LHCN-M2 (cell line): ENCODE data around the gene DICER1. TPM values are rescaled to one million over a fixed set of nuclear protein-coding genes. Genes with fewer than 3 reads are reported as not detected.
A peak's percentile ranks its signal among the peaks of the same experiment; 100 is the strongest.

ENCODE experiments used
- DNase-seq: peaks from one replicate; pipeline ENCODE4 v3.0.0-alpha.2; 2012; ENCODE audit warnings: low read depth
- total RNA-seq: library from RNA; depleted of rRNA; stranded (reverse); fragments of >200 nt; gene quantifications from 2 replicates; pipeline ENCODE4 v1.2.3, GENCODE V29; 2014

The DICER1 gene
- total RNA-seq, 1 experiment from 2014 or later = 38.8 TPM

- DNase-seq = no peak
Measured at GRCh38 chr14:95059126-95059525, 98.2 kb downstream of the DICER1 start.

DNA sequence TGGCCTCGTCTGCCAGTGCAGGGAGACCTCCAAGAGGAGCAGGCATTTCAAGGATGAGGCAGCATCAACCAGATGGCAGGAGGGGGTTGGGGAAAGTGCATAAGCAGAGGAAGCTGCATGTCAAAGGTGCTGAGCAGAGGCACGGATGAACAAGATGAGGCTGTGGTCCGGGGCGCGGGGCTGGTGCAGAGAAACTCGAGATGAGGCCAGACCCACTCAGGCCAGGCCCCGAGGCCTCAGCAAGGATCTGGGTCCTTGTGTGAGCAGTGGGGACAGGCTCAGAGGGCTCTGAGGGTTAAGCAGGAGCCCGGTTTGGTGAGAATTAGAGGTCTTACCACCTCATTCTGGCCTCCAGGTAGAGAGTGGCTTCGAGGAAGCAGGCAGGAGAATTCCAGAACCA is 98.8 kb downstream of the DICER1 start:
- DNase-seq = no peak

- no peak for DNase-seq
Measured at GRCh38 chr14:95057851-95058250, 99.5 kb downstream of the DICER1 start.

DNA sequence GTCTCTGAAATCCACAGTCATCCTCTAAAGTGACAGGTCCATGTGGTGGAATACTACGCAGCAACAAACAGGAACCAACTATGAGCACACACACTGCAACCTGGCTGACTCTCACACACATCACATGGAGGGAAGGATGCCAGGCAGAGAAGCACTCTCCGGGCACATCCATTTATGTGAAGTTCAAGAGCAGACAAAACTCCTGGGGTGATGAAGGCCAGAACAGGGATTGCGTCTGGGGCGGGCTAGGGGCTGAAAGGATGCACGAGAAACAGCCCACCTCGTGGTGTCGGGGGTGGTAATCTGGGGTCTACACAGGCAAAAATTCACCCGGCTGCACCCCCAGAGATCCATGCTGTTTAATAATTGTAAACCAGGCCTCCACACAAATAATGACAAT is 100.2 kb downstream of the DICER1 start:
- no peak for DNase-seq

GRCh38 chr14:95056476-95056875 is 100.9 kb downstream of the DICER1 start:
- DNase-seq = no peak

DNA sequence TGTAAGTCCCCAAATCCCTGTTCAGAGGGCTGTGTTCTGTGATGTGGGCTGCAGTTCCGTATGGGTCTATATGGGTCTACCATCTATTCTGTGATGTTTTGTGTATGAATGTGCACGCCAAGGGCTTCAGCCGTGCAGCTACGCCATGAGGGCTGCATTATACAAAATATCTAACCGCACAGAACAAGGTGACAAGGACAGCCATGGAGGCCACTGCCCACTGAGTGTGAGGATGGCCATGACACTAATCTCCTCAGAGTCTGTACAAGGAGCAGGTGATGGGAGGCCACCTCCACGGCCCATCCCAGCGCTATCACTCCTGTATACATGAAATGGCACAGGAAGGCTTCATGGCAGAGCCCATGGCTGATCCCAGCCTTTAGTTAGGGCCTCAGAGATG is 102.0 kb downstream of the DICER1 start:
- DNase-seq = no peak

DNA sequence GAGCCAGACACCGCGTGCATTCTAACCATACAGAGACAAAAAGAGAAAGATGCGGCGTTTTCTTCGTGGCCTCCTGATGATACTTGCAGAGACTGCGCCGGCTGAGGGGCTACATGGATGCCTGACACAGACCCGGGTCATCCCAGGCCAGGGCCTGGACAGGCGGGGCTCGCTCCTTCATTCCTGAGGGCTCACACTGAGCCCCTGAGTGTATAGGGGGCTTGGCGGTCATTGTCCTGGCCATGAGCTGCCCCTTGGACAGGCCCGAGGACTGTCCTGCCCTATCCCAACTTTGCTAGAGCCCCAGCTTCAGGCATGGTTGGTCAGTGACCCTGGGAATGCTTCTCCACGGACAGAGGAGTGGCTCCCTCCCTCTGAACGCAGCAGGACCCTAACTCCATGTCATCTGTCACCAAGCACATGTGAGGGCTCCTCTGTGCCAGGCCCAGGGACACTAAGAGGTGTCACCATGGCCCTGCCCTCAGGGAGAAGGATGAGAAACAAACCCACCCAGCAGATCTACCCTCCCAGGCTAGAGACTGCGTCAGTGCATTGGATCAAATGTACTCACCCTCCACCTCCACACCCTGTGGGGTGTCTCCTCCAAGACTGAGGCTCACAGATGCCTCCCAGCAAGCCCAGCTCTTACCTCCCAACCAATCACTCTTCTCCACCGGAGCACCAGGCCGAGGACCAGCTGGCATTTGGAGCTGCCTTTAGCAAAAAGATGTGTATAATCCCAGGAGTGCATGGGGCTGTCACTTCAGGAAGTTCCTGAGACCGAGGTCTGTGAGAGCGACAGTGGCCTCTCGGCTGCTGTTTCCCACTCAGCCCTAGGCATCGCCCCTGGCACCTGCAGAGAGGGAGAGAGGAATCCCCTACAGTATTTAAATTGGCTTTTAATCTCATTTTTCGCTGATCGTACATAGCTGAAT is 102.7 kb downstream of the DICER1 start:
- no peak for DNase-seq

DNA sequence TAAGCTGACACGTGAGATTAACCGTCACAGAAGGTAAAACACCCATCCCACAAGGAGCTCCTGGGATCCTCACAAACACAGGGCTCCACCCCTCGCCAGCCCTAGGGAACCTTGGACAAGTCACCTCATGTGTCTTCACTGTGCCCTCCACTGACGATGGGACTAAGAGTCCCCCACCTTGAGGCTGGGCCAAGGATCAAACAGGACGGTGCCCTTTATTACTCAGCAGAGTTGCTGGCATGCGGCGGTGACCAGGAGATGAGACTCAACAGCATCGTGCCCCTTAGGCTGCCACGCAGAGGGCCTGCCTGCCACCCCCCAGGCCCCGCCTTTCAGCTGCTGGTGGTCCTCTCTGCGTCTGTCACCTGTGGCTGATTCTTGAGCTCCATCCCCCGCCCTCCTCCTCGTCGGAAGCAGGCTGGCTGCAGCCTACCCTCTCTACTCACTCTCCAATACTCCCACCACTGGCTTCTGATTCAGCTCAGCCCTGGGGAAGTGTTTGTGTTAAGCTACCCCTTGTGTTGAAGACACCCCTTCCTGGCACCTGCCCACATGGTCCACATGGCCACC is 105.2 kb downstream of the DICER1 start:
- no peak for DNase-seq

DNA sequence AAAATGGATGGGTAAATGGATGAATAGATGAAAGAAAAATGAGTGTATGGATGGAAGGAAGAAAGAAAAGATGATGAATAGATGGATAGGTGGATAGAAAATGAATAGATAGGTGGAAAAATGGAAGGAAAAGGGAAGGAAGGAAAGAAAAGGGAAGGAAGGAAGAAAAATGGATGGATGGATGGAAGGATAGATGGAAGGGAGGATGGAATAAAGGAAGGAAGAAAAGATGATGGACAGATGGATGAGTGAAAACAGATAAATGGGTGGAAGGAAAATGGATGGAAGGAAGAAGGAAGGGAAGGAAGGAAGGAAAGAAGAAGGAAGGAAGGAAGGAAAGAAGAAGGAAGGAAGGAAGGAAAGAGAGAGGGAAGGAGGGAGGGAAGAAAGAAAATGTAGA is 107.4 kb downstream of the DICER1 start:
- no peak for DNase-seq

DNA sequence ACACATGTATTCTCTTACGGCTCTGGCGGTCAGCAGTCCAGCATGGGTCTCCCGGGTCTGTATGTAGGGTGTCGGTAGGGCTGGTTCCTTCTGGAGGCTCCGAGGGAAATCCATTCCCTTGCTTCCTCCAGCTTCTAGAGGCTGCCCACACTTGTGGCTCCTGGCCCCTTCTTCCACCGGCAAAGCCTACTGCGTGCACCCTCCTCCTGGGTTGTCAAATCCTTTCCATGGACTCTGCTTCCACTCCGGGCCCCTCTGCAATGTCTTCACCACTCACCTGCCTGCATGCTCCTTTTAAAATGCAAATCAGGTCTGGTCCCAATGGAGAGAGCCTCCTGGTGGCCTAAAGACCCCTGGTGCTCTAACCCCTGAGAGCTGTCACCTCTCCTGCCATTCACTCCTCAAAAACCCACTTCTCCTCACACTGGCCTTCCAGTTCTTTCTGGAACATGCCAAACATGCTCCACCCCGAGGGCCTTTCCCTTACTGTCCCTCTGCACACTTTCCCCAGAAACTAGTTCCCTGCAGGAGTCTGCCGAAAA is 108.5 kb downstream of the DICER1 start:
- DNase-seq = no peak

DNA sequence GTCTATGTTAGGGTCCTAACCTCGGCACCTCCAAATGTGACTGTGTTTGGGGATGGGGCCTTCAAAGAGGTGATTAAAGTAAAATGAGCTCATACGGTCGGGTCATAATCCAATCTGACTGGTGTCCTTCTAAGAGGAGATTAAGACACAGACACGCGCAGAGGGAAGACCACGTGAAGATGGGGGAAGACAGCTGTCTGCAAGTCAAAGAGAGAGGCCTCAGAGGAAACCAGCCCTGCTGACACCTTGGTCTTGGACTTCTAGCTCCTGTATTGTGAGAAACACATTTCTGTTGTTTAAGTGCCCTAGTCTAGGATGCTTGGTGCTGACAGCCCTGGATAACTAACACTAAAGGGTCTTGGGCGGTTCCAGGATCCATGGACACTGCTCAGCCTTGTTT is 109.6 kb downstream of the DICER1 start:
- no peak for DNase-seq

DNA sequence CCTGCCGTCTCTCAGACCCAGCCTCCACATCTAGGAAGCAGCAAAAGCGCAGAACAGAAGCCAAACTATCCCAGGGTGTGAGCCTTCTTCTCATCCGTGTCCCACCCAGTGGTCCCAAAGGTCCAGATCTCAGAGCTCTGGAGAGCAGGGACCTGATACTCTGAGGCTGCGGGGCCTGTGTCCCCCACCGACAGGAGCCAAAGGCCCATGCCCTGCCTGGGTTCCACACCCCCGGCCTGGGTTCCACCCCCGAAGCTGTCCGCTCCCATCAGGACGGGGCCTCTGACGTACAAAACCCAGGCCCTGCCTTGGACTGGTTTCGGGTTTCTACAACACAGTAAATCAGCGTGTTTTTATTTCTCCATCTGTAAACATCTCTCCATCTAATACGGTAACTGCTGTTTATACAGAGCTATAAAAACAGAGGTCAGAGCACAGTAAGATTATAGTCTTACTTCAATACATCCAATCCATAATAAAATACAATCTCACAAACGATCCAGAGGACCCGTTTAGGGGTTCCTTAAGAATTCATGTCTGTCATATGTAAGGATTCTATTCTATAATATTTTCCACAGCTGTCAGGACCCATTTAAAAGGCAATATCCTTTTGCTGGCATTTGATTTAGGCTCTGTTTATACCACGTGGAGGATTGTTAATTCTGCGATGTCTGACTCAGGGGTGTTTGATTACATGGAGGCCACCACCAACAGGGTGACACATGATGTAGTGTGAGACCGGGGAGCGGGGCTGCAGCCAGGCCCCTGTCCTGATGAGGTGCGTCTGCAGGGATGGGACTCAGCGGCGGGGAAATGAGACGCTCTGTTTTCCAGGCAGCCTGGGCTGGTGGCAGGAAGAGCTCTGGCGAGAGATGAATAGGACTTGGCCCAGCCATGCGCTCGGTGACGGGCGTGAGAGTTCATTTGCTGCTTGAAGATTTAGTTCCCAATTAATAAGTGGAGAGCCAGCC is 110.3 kb downstream of the DICER1 start:
- no peak for DNase-seq

DNA sequence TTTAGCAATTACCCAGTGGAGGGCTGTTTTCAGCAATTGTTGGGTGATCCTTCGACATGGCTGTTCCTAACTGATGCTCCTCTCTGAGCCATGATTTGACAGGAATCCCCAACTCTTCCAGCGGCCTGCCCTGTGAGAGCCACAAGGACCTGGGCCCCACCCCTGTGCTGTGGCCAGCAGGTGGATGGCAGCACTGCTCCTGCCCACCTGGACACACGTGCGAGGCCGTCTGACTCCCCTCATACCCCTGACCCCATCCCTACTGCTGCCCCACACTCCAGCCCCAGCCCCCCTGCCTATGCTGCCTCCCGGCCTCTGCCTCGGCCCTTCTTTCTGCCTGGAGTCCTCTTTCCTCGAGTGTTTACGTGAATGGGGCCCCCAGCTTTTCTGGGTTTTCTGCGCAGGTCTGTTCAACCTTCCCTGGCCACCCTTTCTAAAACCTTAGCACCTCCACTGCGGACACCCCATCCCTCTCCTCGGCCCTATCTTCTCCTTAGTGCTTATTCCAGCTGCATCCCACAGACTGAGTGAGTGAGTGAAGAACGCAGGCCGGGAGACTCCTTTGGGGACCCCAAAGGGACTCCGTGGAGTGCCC is 111.4 kb downstream of the DICER1 start:
- DNase-seq = no peak

GRCh38 chr14:95045106-95045701 is 112.1 kb downstream of the DICER1 start:
- DNase-seq = no peak

- no peak for DNase-seq
Measured at GRCh38 chr14:95044463-95045105, 112.7 kb downstream of the DICER1 start.

DNA sequence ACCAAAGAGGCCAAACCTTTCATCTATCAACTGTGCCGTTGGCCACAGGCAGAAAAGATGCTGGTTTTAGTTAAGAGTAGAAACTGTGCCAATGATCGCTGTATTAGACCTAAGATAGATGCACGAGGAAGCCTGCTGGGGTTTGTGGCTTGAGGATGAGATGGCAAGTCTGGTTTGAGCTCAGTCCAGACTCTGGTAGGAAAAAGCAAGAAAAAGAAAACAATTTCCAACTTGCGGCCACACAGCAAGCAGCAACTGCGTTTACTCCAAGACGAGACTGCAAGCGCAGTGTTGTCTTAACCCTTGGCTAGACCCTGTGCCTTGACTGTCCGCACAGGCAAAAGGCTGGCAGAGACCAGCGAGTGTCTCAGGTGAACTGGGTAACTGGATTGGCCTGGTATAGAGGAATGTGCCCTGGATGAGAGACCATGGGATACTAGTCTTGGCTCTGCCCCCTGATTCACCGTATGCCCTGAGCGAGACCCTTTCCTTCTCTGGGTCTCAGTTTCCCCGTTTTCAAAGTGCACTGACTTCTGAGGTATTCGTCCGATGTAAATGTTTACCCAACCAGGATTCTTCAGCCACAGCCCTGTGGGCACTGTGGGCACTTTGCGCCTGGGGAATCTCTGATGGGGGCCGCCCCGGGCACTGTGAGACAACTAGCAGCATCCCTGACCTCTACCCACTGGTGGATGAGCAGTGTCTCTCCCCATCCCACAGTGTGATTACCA is 113.4 kb downstream of the DICER1 start:
- no peak for DNase-seq

GRCh38 chr14:95043314-95043713 is 114.0 kb downstream of the DICER1 start:
- no peak for DNase-seq

DNA sequence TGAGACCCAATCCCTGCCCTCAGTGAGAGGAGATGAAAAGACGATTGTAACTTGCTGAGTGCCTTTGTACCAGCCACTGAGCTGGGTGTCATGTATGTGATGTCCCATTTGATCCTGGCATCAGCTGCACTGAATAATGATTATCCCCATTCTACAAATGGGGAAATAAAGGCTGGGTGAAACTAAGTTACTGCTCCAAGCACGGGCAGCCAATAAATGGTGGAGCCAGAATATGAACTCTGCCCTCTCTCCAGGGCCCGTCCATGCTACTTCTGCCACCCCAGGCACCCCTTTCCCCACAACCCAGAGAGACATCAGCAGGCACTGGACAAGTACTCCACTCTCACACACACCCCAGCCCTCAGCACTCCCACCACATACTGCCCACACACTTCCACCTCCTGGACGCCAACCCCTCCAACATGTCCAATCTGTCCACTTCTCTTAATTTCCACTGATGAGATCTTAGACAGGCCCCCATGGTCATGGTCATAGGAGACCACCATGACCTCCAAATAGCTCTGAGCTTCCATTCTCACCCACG is 115.8 kb downstream of the DICER1 start:
- DNase-seq = no peak

GRCh38 chr14:95040708-95041476 is 116.4 kb downstream of the DICER1 start:
- peak; percentile 23 for DNase-seq
